ENCODE results near the gene SARM1.

- TF ChIP-seq, protein P1, sequence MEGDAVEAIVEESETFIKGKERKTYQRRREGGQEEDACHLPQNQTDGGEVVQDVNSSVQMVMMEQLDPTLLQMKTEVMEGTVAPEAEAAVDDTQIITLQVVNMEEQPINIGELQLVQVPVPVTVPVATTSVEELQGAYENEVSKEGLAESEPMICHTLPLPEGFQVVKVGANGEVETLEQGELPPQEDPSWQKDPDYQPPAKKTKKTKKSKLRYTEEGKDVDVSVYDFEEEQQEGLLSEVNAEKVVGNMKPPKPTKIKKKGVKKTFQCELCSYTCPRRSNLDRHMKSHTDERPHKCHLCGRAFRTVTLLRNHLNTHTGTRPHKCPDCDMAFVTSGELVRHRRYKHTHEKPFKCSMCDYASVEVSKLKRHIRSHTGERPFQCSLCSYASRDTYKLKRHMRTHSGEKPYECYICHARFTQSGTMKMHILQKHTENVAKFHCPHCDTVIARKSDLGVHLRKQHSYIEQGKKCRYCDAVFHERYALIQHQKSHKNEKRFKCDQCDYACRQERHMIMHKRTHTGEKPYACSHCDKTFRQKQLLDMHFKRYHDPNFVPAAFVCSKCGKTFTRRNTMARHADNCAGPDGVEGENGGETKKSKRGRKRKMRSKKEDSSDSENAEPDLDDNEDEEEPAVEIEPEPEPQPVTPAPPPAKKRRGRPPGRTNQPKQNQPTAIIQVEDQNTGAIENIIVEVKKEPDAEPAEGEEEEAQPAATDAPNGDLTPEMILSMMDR (IDR thresholded peaks at IDR 0.05; ENCODE audit: low read depth, low read length), result no peak
- TF ChIP-seq POLR2A (IDR thresholded peaks at IDR 0.05; ENCODE audit: extremely low read depth, insufficient read length) (no peak), MYC (IDR thresholded peaks at IDR 0.05; ENCODE audit: low read depth, low read length) (no peak)
Measured at GRCh38 chr17:28415886-28416285, 44.4 kb downstream of the SARM1 start.

Measured in NB4 (cell line).